HL-60 (cell line): ENCODE measurements around the gene REXO4.

ENCODE experiments used
- GABPA ChIP-seq: IDR thresholded peaks from 2 replicates; pipeline ENCODE4 v1.6.1; 2012; ENCODE audit warnings: low read depth
- POLR2AphosphoS5 ChIP-seq: IDR thresholded peaks from 2 replicates; pipeline ENCODE4 v1.6.1; 2012; ENCODE audit warnings: low read depth
- SPI1 ChIP-seq: IDR thresholded peaks from 2 replicates; pipeline ENCODE4 v1.6.1; 2012; ENCODE audit warnings: low read depth, mild to moderate bottlenecking, borderline replicate concordance
- TF ChIP-seq, protein P1 (sequence below): IDR thresholded peaks from one replicate; pipeline ENCODE4 v1.5.1; 2011; ENCODE audit warnings: low read length, control low read depth, inconsistent platforms; ENCODE audit not compliant: insufficient read depth
- TF ChIP-seq, protein P2 (sequence below): IDR thresholded peaks from 2 replicates; pipeline ENCODE4 v1.6.1; 2012; ENCODE audit warnings: low read depth; ENCODE audit not compliant: insufficient replicate concordance

DNA sequence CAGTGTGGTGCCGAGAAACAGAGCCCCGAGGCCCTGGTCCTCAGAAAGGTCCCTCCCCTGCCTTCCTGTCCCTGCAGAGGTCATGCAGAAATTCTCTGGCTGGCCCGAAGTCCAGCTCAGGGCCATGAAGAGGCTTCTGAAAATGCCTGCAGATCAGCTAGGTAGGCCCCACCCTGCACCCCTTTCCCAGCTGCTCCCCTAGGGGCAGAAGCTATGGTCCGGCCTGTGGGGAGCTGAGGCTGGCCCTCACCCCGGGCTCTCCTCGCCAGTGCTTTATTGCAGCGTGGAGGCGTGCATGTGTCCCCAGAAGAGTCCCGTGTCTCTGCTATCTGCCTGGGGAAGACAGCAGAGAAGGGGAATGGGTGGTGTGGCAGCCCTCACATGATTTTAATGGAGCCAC, 19.9 kb downstream of the REXO4 start:
- TF ChIP-seq, protein P1, sequence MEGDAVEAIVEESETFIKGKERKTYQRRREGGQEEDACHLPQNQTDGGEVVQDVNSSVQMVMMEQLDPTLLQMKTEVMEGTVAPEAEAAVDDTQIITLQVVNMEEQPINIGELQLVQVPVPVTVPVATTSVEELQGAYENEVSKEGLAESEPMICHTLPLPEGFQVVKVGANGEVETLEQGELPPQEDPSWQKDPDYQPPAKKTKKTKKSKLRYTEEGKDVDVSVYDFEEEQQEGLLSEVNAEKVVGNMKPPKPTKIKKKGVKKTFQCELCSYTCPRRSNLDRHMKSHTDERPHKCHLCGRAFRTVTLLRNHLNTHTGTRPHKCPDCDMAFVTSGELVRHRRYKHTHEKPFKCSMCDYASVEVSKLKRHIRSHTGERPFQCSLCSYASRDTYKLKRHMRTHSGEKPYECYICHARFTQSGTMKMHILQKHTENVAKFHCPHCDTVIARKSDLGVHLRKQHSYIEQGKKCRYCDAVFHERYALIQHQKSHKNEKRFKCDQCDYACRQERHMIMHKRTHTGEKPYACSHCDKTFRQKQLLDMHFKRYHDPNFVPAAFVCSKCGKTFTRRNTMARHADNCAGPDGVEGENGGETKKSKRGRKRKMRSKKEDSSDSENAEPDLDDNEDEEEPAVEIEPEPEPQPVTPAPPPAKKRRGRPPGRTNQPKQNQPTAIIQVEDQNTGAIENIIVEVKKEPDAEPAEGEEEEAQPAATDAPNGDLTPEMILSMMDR, result no peak
- no peak for TF ChIP-seq POLR2AphosphoS5
- TF ChIP-seq, protein P2, sequence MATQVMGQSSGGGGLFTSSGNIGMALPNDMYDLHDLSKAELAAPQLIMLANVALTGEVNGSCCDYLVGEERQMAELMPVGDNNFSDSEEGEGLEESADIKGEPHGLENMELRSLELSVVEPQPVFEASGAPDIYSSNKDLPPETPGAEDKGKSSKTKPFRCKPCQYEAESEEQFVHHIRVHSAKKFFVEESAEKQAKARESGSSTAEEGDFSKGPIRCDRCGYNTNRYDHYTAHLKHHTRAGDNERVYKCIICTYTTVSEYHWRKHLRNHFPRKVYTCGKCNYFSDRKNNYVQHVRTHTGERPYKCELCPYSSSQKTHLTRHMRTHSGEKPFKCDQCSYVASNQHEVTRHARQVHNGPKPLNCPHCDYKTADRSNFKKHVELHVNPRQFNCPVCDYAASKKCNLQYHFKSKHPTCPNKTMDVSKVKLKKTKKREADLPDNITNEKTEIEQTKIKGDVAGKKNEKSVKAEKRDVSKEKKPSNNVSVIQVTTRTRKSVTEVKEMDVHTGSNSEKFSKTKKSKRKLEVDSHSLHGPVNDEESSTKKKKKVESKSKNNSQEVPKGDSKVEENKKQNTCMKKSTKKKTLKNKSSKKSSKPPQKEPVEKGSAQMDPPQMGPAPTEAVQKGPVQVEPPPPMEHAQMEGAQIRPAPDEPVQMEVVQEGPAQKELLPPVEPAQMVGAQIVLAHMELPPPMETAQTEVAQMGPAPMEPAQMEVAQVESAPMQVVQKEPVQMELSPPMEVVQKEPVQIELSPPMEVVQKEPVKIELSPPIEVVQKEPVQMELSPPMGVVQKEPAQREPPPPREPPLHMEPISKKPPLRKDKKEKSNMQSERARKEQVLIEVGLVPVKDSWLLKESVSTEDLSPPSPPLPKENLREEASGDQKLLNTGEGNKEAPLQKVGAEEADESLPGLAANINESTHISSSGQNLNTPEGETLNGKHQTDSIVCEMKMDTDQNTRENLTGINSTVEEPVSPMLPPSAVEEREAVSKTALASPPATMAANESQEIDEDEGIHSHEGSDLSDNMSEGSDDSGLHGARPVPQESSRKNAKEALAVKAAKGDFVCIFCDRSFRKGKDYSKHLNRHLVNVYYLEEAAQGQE, result no peak
- no peak for TF ChIP-seq GABPA
- no peak for TF ChIP-seq SPI1
